Measurements from ENCODE around the gene RIBC2. TPM values are rescaled to one million over a fixed set of nuclear protein-coding genes. Genes with fewer than 3 reads are reported as not detected.

RIBC2 gene
- total and polyA plus RNA-seq, 2 of the 13 experiments (the other 11 are each of a cell fraction or from before 2014, with no cell fraction given) = 0.55 TPM; not detected in 1

DNA sequence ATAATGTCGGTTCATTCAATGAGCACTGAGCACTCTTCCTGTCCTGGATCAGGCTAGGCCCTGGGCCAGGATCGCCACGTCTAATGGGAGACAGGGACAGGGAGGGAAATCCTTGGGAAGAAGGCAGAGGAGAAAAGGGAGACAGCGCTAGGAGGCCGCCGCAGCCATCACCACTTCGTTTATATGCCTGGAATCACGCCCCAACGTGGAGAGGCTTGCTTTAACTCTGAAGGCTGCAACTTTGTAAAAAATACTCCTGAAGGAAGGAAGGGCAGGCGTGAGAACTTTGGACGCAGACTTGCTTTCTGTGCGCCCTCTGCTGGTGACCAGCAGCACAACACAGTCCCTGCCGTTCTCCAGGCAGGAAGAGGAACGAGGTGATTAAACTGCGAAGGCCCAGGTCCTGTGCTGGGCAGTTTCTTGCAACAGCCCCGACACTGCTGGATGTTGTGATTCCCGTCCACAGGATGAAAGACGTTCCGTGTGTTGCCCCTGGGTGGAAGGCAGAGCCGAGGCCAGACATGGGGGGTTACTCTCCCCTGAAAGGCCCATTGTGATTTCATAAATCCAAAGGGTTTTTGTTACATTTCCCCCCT lies 22.1 kb downstream of the RIBC2 start (continued):
- TF ChIP-seq, protein P1, sequence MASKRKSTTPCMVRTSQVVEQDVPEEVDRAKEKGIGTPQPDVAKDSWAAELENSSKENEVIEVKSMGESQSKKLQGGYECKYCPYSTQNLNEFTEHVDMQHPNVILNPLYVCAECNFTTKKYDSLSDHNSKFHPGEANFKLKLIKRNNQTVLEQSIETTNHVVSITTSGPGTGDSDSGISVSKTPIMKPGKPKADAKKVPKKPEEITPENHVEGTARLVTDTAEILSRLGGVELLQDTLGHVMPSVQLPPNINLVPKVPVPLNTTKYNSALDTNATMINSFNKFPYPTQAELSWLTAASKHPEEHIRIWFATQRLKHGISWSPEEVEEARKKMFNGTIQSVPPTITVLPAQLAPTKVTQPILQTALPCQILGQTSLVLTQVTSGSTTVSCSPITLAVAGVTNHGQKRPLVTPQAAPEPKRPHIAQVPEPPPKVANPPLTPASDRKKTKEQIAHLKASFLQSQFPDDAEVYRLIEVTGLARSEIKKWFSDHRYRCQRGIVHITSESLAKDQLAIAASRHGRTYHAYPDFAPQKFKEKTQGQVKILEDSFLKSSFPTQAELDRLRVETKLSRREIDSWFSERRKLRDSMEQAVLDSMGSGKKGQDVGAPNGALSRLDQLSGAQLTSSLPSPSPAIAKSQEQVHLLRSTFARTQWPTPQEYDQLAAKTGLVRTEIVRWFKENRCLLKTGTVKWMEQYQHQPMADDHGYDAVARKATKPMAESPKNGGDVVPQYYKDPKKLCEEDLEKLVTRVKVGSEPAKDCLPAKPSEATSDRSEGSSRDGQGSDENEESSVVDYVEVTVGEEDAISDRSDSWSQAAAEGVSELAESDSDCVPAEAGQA (IDR thresholded peaks at IDR 0.05; ENCODE audit: low read depth) = no peak
- TF ChIP-seq, protein P1 (CRISPR knock-in tag; IDR thresholded peaks at IDR 0.05; ENCODE audit: borderline replicate concordance) = no peak
- TF ChIP-seq ZNF30 (CRISPR knock-in tag; IDR thresholded peaks at IDR 0.05) (no peak), ATRX (CRISPR knock-in tag; IDR thresholded peaks at IDR 0.05; ENCODE audit: borderline replicate concordance) (no peak), RARA (CRISPR knock-in tag; IDR thresholded peaks at IDR 0.05) (0 out of 2 replicates have a peak, but pooled peaks have one; percentile 27), KMT2B (CRISPR knock-in tag; IDR thresholded peaks at IDR 0.05) (no peak), FOXK1 (CRISPR knock-in tag; IDR thresholded peaks at IDR 0.05; ENCODE audit: borderline replicate concordance, low read depth) (peak; percentile 62; the same call in 1 of the 2 replicates), KAT8 (CRISPR knock-in tag; IDR thresholded peaks at IDR 0.05) (peak; percentile 77), TCF7 (IDR thresholded peaks at IDR 0.05; ENCODE audit: low read depth) (no peak), ZNF564 (CRISPR knock-in tag; IDR thresholded peaks at IDR 0.05) (0 out of 2 replicates have a peak, but pooled peaks have one; percentile 19), ZNF510 (CRISPR knock-in tag; IDR thresholded peaks at IDR 0.05; ENCODE audit: low read depth) (0 out of 2 replicates have a peak, but pooled peaks have one; percentile 59), IRF2 (CRISPR knock-in tag; IDR thresholded peaks at IDR 0.05) (peak; percentile 66; the same call in 1 of the 2 replicates)
- TF ChIP-seq, protein P2, sequence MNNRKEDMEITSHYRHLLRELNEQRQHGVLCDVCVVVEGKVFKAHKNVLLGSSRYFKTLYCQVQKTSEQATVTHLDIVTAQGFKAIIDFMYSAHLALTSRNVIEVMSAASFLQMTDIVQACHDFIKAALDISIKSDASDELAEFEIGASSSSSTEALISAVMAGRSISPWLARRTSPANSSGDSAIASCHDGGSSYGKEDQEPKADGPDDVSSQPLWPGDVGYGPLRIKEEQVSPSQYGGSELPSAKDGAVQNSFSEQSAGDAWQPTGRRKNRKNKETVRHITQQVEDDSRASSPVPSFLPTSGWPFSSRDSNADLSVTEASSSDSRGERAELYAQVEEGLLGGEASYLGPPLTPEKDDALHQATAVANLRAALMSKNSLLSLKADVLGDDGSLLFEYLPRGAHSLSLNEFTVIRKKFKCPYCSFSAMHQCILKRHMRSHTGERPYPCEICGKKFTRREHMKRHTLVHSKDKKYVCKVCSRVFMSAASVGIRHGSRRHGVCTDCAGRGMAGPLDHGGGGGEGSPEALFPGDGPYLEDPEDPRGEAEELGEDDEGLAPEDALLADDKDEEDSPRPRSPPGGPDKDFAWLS (CRISPR knock-in tag; IDR thresholded peaks at IDR 0.05; ENCODE audit: borderline replicate concordance) = no peak
- TF ChIP-seq, protein P3, sequence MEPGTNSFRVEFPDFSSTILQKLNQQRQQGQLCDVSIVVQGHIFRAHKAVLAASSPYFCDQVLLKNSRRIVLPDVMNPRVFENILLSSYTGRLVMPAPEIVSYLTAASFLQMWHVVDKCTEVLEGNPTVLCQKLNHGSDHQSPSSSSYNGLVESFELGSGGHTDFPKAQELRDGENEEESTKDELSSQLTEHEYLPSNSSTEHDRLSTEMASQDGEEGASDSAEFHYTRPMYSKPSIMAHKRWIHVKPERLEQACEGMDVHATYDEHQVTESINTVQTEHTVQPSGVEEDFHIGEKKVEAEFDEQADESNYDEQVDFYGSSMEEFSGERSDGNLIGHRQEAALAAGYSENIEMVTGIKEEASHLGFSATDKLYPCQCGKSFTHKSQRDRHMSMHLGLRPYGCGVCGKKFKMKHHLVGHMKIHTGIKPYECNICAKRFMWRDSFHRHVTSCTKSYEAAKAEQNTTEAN (CRISPR knock-in tag; conservative IDR thresholded peaks at IDR 0.05) = no peak; the same call in 1 of the 2 replicates
- TF ChIP-seq, protein P4, sequence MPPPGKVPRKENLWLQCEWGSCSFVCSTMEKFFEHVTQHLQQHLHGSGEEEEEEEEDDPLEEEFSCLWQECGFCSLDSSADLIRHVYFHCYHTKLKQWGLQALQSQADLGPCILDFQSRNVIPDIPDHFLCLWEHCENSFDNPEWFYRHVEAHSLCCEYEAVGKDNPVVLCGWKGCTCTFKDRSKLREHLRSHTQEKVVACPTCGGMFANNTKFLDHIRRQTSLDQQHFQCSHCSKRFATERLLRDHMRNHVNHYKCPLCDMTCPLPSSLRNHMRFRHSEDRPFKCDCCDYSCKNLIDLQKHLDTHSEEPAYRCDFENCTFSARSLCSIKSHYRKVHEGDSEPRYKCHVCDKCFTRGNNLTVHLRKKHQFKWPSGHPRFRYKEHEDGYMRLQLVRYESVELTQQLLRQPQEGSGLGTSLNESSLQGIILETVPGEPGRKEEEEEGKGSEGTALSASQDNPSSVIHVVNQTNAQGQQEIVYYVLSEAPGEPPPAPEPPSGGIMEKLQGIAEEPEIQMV (CRISPR knock-in tag; IDR thresholded peaks at IDR 0.05; ENCODE audit: low read depth) = peak; percentile 80; the same call in 1 of the 2 replicates

Measured in HepG2 (cell line).